AG04450 (cell line): ENCODE results near the gene ZNF8. TPM values are rescaled to one million over a fixed set of nuclear protein-coding genes. Genes with fewer than 3 reads are reported as not detected.

Source experiments
- CTCF ChIA-PET: fragments of 300-600, 350-600 bp; formaldehyde crosslinking; extraction: SDS; loops from one replicate; lab custom pipeline; 2022; ENCODE audit warnings: antibody characterized with exemption, inconsistent platforms; lab: Charles Lee
- POLR2A ChIA-PET: fragments of 350-600 bp; formaldehyde crosslinking; extraction: SDS; loops from one replicate; lab custom pipeline; 2021; ENCODE audit warnings: antibody characterized with exemption, inconsistent platforms; lab: Yijun Ruan, JAX
- DNase-seq: peaks from one replicate; pipeline ENCODE4 v3.0.0-alpha.2; 2011; ENCODE audit warnings: low read depth, low spot score
- H3K27ac ChIP-seq: one replicate; pipeline ENCODE4 v1.5.1; 2012; ENCODE audit warnings: low read depth, low read length, control low read depth
- H3K27me3 ChIP-seq: one replicate; pipeline ENCODE4 v1.6.0; 2012; ENCODE audit warnings: low read length; ENCODE audit not compliant: control insufficient read depth, insufficient read depth
- H3K4me3 ChIP-seq: 2 replicates; pipeline ENCODE4 v1.5.1; 2011; ENCODE audit warnings: mild to moderate bottlenecking, low read depth, low read length, control low read depth
- H3K9me3 ChIP-seq: 2 replicates; pipeline ENCODE4 v1.5.1; 2012; ENCODE audit warnings: low read length; ENCODE audit not compliant: control insufficient read depth, insufficient read depth
- polyA plus RNA-seq: library from polyadenylated mRNA; depleted of rRNA; stranded (reverse); fragments of >200 nt; gene quantifications from 2 replicates; pipeline ENCODE4 v1.2.3, GENCODE V29; 2011
- TF ChIP-seq, protein P1 (sequence below): IDR thresholded peaks from 2 replicates; pipeline ENCODE4 v1.5.1; 2011; ENCODE audit warnings: low read depth, low read length, control low read depth, inconsistent platforms

Gene ZNF8
- polyA plus RNA-seq, 1 experiment: 3.2 TPM

DNA sequence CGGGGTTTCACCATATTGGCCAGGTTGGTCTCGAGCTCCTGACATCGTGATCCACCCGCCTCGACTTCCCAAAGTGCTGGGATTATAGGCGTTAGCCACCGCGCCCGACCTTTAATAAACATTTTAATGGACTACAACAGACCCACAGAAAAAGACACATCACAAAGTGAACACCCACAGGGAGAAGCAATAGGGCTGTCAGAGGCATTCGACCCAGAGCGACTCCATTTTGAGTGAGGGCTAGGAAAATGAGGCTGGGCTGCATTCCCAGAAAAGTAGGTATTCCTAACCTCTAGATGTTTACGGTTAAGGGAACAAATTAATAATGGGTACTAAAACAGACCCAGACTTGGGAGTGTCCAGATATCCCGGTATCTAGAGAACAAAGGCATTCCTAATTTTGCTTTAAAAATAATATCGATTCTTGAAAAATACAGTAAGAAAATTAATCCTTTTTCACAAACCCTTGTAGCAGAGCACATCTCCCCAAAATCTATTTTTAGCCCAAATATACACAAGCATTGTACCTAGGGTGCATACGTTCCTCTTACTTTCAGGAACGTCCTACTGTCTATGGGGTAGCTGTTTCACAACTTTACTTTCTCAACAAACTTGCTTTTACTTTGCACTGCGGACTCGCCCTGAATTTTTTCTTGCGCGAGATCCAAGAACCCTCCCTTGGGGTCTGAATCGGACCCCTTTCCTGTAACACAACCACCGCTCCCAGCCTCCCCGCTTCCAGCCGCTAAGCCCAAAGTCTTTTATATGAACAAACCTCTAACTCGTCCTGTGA lies 811 bp upstream of the ZNF8 start:
- ChIA-PET POLR2A (interaction anchor here (0.8 to 1.5 kb wide), 5 partner anchors 23 to 275 kb away, joined by 3 to 5 read pairs (median 3); partner anchors contain the start of genes ERVK3-1, ZBTB45, ZNF544 and ZNF606), CTCF (no interaction called here)
- H3K27ac ChIP-seq: peak overlapping the region; percentile 81
- TF ChIP-seq, protein P1, sequence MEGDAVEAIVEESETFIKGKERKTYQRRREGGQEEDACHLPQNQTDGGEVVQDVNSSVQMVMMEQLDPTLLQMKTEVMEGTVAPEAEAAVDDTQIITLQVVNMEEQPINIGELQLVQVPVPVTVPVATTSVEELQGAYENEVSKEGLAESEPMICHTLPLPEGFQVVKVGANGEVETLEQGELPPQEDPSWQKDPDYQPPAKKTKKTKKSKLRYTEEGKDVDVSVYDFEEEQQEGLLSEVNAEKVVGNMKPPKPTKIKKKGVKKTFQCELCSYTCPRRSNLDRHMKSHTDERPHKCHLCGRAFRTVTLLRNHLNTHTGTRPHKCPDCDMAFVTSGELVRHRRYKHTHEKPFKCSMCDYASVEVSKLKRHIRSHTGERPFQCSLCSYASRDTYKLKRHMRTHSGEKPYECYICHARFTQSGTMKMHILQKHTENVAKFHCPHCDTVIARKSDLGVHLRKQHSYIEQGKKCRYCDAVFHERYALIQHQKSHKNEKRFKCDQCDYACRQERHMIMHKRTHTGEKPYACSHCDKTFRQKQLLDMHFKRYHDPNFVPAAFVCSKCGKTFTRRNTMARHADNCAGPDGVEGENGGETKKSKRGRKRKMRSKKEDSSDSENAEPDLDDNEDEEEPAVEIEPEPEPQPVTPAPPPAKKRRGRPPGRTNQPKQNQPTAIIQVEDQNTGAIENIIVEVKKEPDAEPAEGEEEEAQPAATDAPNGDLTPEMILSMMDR: no peak
- DNase-seq: no peak
- H3K4me3 ChIP-seq: peak overlapping the region; percentile 92
- H3K9me3 ChIP-seq: peaks cover 70% of the 10 kb centered on the region
- no peaks in the 10 kb centered on the region for H3K27me3 ChIP-seq

DNA sequence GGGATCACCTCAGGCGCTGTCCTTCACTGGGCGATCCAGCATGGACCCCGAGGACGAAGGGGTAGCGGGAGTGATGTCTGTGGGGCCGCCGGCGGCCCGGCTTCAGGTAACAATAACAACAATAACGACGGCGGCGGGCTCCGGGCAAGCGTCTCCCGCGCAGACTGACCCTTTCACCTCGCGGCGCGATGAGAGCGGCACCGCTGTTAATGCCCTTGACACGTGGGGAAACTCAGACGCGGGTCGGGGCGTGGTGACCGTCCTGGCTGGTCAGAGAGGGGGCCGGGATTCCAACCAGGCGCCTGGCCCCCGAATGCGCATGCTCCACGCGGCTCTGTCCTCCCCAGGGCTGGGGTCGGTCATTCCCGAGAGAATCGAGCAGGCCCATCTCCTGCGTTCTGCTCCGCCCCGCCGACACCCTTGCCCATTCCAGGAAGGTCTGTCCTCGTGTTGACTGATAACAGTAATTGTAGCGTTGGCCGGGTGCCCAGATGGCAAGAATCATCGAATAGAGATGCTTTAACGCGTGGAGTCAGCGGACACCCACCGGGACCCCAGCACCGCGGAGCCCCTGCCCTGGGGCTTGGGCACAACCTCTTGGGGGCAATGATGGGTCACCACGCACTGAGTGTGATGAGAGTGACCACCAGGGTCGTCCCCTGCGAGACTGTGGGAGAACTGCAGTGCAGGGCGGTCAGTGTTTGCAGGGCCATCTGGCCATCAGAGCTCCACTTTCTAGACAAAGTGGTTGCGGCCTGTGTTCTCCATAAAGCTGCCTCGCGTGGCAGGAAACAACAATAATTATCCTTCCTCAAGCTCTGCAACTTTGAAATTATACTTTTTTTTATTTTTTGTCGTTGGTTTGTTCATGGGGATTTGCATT lies 528 bp downstream of the ZNF8 start:
- POLR2A ChIA-PET: interaction anchor here (0.6 to 1.5 kb wide), 6 partner anchors 21 to 280 kb away, joined by 3 to 5 read pairs (median 3); partner anchors contain the start of genes ERVK3-1, ZBTB45, ZNF544 and ZNF606
- DNase-seq: peak; percentile 18
- H3K27me3 ChIP-seq: no peaks in the 10 kb centered on the region

DNA sequence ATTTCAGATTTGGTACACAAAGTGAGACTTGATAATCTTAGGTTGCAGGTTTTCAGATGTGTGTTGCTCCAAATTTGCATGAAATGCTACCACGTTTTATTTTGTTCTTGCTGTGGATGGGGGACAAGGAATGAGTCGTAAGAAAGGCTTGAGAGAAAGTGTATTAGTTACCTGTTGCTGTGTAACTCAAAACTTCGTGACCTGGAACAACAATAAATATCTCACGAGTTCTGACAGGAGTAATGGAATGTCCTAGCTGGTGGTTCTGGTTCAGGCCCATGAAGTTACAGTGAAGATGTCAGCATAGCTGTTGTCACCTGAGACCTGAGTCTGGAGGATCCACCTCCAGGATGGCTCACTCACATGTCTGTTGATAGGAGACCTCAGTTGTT lies 1.2 kb downstream of the ZNF8 start:
- H3K27me3 ChIP-seq: no peaks in the 10 kb centered on the region
- no peak overlapping the region for H3K27ac ChIP-seq
- ChIA-PET CTCF (interaction anchor here (0.6 kb wide), 1 partner anchor 8 kb away, joined by 3 read pairs; no protein-coding TSS in a partner anchor), POLR2A (no interaction called here)
- TF ChIP-seq, protein P1: no peak
- H3K4me3 ChIP-seq: peak overlapping the region; percentile 92
- DNase-seq: no peak
- peaks cover 68% of the 10 kb centered on the region for H3K9me3 ChIP-seq

More for the DNA sequence above, 528 bp downstream of the ZNF8 start:
- TF ChIP-seq, protein P1: no peak
- peak overlapping the region; percentile 92 for H3K4me3 ChIP-seq
- peak overlapping the region; percentile 87 for H3K27ac ChIP-seq
- peaks cover 65% of the 10 kb centered on the region for H3K9me3 ChIP-seq
- CTCF ChIA-PET: interaction anchor here (0.6 kb wide), 1 partner anchor 9 kb away, joined by 3 read pairs; no protein-coding TSS in a partner anchor

DNA sequence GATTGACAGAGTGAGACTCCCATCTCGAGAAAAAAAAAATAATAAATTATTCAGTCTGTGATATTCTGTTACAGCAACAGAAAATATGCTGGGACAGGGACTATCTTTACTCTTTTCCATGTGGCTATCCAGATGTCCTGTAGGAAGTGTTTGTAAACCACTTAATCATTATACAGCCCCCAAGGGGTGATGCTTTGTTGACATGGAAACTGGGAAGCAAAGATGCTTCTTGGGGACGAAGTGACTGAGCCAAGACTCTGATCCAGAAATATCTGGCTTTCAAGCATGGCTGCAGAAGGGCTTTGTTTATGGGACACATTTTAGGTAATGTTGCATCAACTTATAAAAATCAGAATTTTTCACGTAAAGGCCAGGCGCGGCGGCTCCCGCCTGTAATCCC lies 5.4 kb downstream of the ZNF8 start:
- ChIA-PET POLR2A (no interaction called here), CTCF (no interaction called here)
- Histone ChIP-seq H3K27me3 (no peaks in the 10 kb centered on the region), H3K27ac (no peak overlapping the region), H3K9me3 (peaks cover 45% of the 10 kb centered on the region), H3K4me3 (no peak overlapping the region)
- no peak for DNase-seq
- TF ChIP-seq, protein P1: no peak
